SU-DHL-6 (cell line): ENCODE measurements around the gene LRGUK.

ENCODE experiments used
- EZH2phosphoT487 ChIP-seq: fragments of 200-600 bp; sonication (generic), shearing (Covaris generic); conservative IDR thresholded peaks from 2 replicates; pipeline ENCODE4 v1.6.1; 2018; ENCODE audit warnings: mild to moderate bottlenecking, antibody characterized with exemption, low read length, moderate library complexity, mixed read lengths
- TF ChIP-seq, protein P1 (sequence below): fragments of 200-600 bp; sonication (generic); IDR thresholded peaks from one replicate; pipeline ENCODE4 v1.5.1; 2017; ENCODE audit warnings: antibody characterized with exemption, mild to moderate bottlenecking, low read length, moderate library complexity; ENCODE audit not compliant: insufficient read depth, poor library complexity, severe bottlenecking

GRCh38 chr7:134155206-134155605, 28.1 kb downstream of the LRGUK start:
- TF ChIP-seq, protein P1, sequence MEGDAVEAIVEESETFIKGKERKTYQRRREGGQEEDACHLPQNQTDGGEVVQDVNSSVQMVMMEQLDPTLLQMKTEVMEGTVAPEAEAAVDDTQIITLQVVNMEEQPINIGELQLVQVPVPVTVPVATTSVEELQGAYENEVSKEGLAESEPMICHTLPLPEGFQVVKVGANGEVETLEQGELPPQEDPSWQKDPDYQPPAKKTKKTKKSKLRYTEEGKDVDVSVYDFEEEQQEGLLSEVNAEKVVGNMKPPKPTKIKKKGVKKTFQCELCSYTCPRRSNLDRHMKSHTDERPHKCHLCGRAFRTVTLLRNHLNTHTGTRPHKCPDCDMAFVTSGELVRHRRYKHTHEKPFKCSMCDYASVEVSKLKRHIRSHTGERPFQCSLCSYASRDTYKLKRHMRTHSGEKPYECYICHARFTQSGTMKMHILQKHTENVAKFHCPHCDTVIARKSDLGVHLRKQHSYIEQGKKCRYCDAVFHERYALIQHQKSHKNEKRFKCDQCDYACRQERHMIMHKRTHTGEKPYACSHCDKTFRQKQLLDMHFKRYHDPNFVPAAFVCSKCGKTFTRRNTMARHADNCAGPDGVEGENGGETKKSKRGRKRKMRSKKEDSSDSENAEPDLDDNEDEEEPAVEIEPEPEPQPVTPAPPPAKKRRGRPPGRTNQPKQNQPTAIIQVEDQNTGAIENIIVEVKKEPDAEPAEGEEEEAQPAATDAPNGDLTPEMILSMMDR: no peak
- no peak for TF ChIP-seq EZH2phosphoT487
